ENCODE results near the gene WSCD1. TPM values are rescaled to one million over a fixed set of nuclear protein-coding genes. Genes with fewer than 3 reads are reported as not detected.

Gene WSCD1
- total RNA-seq, 1 donor from 2014 or later, result 4.2 TPM

- peaks cover 5% of the 10 kb centered on the region for H3K4me1 Mint-ChIP-seq (ENCODE audit: low read depth)
- no peaks in the 10 kb centered on the region for H3K9me3 Mint-ChIP-seq (ENCODE audit: low read depth)
- peak; percentile 15 for DNase-seq (ENCODE audit: low spot score)
- H3K27me3 Mint-ChIP-seq (ENCODE audit: low read depth), result peaks cover 14% of the 10 kb centered on the region
- no peak overlapping the region for H3K27ac Mint-ChIP-seq (ENCODE audit: unreplicated experiment)
- no peak for TF ChIP-seq CTCF (IDR thresholded peaks at IDR 0.05)
- peaks cover 3% of the 10 kb centered on the region for H3K36me3 Mint-ChIP-seq (ENCODE audit: low read depth)
- no peak overlapping the region for H3K4me3 Mint-ChIP-seq (ENCODE audit: unreplicated experiment)
Observed at GRCh38 chr17:6099492-6099891, 29.3 kb downstream of the WSCD1 start.

- H3K9me3 Mint-ChIP-seq (ENCODE audit: low read depth), result no peaks in the 10 kb centered on the region
- no peak for TF ChIP-seq CTCF (IDR thresholded peaks at IDR 0.05)
- peak; percentile 22 for DNase-seq (ENCODE audit: low spot score)
- peaks cover 3% of the 10 kb centered on the region for H3K36me3 Mint-ChIP-seq (ENCODE audit: low read depth)
- peaks cover 5% of the 10 kb centered on the region for H3K4me1 Mint-ChIP-seq (ENCODE audit: low read depth)
- no peak overlapping the region for H3K4me3 Mint-ChIP-seq (ENCODE audit: unreplicated experiment)
- no peak overlapping the region for H3K27ac Mint-ChIP-seq (ENCODE audit: unreplicated experiment)
- peaks cover 14% of the 10 kb centered on the region for H3K27me3 Mint-ChIP-seq (ENCODE audit: low read depth)
Observed at GRCh38 chr17:6100146-6100545, 30.0 kb downstream of the WSCD1 start.

DNA sequence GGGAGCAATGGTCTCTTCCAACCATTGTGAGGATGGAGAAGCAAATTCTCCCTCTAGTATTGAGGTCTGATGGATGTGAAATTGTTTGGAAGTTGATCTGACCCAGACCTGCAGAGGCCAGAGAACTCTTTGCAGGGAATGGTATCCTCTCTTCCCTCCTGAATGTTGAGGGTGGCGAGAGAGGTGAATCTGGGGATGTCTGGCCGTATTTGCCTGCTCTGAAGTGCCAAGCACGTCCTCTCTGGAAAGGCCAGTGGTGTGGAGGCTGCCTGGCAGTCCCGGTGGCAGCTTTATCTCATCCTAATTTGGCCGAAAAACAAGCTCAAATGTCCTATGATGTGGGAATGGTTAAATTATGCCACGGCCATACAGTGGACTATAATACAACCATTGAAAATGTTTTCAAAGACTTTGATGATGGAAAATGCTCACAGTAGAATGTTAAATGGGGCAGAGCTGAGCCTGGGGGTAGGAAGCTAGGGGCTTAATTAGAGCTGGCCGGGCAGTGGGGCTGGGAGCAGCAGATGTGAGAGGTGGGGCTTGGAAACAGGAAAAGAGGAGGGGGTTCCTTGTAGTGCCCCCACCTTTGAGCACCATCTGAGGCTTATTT, 30.8 kb downstream of the WSCD1 start:
- no peak for TF ChIP-seq CTCF (IDR thresholded peaks at IDR 0.05)
- Mint-ChIP-seq H3K36me3 (ENCODE audit: low read depth) (peaks cover 2% of the 10 kb centered on the region), H3K27me3 (ENCODE audit: low read depth) (peaks cover 12% of the 10 kb centered on the region), H3K4me1 (ENCODE audit: low read depth) (peaks cover 5% of the 10 kb centered on the region), H3K4me3 (ENCODE audit: unreplicated experiment) (no peak overlapping the region), H3K27ac (ENCODE audit: unreplicated experiment) (no peak overlapping the region), H3K9me3 (ENCODE audit: low read depth) (no peaks in the 10 kb centered on the region)
- DNase-seq (ENCODE audit: low spot score), result peak; percentile 11

DNA sequence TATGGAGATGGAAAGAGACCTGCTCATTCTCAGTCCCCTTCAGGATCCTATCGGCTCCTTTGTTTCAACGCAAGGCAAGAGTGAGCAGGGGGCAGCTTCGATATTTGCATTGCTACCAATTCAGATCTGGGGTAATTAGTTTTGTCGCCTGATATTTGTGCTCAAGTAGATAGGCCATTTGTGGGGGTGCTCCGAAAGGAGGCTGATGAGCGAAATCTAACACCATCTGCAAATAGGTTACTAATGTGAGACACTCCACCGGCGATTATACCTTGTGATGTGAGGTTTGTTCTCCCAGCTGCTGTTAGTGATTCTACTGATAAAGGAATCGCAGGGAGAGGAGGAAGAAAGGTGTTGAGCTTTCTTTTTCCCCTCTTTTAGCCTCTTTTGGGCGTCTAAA, 31.5 kb downstream of the WSCD1 start:
- no peak overlapping the region for H3K27ac Mint-ChIP-seq (ENCODE audit: unreplicated experiment)
- peaks cover 12% of the 10 kb centered on the region for H3K27me3 Mint-ChIP-seq (ENCODE audit: low read depth)
- no peaks in the 10 kb centered on the region for H3K9me3 Mint-ChIP-seq (ENCODE audit: low read depth)
- H3K4me1 Mint-ChIP-seq (ENCODE audit: low read depth), result peaks cover 5% of the 10 kb centered on the region
- no peak for TF ChIP-seq CTCF (IDR thresholded peaks at IDR 0.05)
- peaks cover 2% of the 10 kb centered on the region for H3K36me3 Mint-ChIP-seq (ENCODE audit: low read depth)
- H3K4me3 Mint-ChIP-seq (ENCODE audit: unreplicated experiment), result no peak overlapping the region
- peak; percentile 4 for DNase-seq (ENCODE audit: low spot score)

DNA sequence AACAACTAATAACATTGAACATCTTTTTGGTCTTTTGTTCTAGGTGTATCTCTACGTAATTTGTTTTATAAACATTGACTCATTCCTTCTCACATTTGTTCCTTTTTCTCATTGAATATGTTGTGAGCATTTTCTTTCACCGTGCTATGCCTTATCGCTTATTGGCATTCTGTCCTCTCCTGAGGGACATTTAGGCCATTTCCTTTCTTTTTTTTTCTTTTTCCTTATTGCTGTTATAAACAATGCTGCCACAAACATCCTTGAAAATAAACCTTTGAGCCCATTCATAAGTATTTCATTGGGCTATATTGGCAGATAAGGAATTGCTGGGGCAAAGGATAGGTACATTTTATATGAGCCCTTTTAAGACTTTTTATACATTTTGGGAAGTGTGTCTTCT, 32.4 kb downstream of the WSCD1 start:
- H3K27ac Mint-ChIP-seq (ENCODE audit: unreplicated experiment), result no peak overlapping the region
- DNase-seq (ENCODE audit: low spot score), result no peak
- H3K4me3 Mint-ChIP-seq (ENCODE audit: unreplicated experiment), result no peak overlapping the region
- no peak for TF ChIP-seq CTCF (IDR thresholded peaks at IDR 0.05)
- no peaks in the 10 kb centered on the region for H3K9me3 Mint-ChIP-seq (ENCODE audit: low read depth)
- H3K27me3 Mint-ChIP-seq (ENCODE audit: low read depth), result peaks cover 12% of the 10 kb centered on the region
- peaks cover 2% of the 10 kb centered on the region for H3K36me3 Mint-ChIP-seq (ENCODE audit: low read depth)
- H3K4me1 Mint-ChIP-seq (ENCODE audit: low read depth), result peaks cover 5% of the 10 kb centered on the region

Measured in chondrocyte (in vitro differentiated cells).